NT2/D1 (cell line): Measurements from ENCODE around the gene ARPC4.

Source experiments
- SUZ12 ChIP-seq: IDR thresholded peaks from 2 replicates; pipeline ENCODE4 v1.6.1; 2011; ENCODE audit not compliant: insufficient read length, insufficient read depth; ENCODE audit errors: extremely low read depth
- YY1 ChIP-seq: IDR thresholded peaks from 2 replicates; pipeline ENCODE4 v1.6.1; 2011; ENCODE audit not compliant: insufficient read length, insufficient read depth
- ZNF274 ChIP-seq: IDR thresholded peaks from 2 replicates; pipeline ENCODE4 v1.6.1; 2011; ENCODE audit warnings: mild to moderate bottlenecking, low read depth, low read length

GRCh38 chr3:9815986-9816385 is 23.1 kb downstream of the ARPC4 start:
- TF ChIP-seq YY1 (no peak), SUZ12 (no peak), ZNF274 (no peak)
